B cell (primary cell): ENCODE results near the gene CPE. TPM values are rescaled to one million over a fixed set of nuclear protein-coding genes. Genes with fewer than 3 reads are reported as not detected.

Source experiments
- ATAC-seq: fragments of 200-7000 bp; cut with Tn5 transposase; one replicate; pipeline ENCODE4 v1.10.0; 2021; ENCODE audit warnings: low read depth, mild to moderate bottlenecking, moderate number of reproducible peaks, moderate library complexity
- CTCF ChIA-PET: fragments of 350-600 bp; sonication (Branson Sonifier 250); formaldehyde crosslinking; loops from one replicate; lab custom pipeline; 2021; ENCODE audit warnings: antibody characterized with exemption, inconsistent platforms; lab: Charles Lee
- POLR2A ChIA-PET: fragments of 350-600 bp; sonication (Branson Sonifier 250); formaldehyde crosslinking; loops from one replicate; lab custom pipeline; 2021; ENCODE audit warnings: antibody characterized with exemption; lab: Charles Lee
- DNase-seq: peaks from one replicate; pipeline ENCODE4 v3.0.0; 2013
- H2AFZ ChIP-seq: 2 replicates; pipeline ENCODE4 v1.6.1; 2012; ENCODE audit warnings: mild to moderate bottlenecking, low read depth, low read length; ENCODE audit not compliant: insufficient read depth, poor library complexity, severe bottlenecking
- H3K27ac ChIP-seq, 2 donors: 1 replicate in 1 of 2; 2 replicates in 1 of 2; pipeline ENCODE4 v1.5.1; 2012 to 2013; ENCODE audit warnings: low read length in 2 of 2, mild to moderate bottlenecking in 2 of 2, moderate library complexity in 1 of 2
- H3K27me3 ChIP-seq, 4 experiments: fragments of 200-600 bp in 1 of 4; sonication (generic) in 1 of 4; replicated peaks in 1 of 4; 1 replicate in 2 of 4; 2 replicates in 2 of 4; pipeline versions ENCODE4 v1.6.1 to v1.7.0; 2013 to 2016; ENCODE audit warnings: low read length in 3 of 4, mild to moderate bottlenecking in 2 of 4, mixed read lengths in 1 of 4, moderate library complexity in 1 of 4; ENCODE audit not compliant: insufficient read depth in 4 of 4, control insufficient read depth in 3 of 4; ENCODE audit errors: control extremely low read depth in 1 of 4
- H3K36me3 ChIP-seq, 2 experiments: replicated peaks in 1 of 2; 1 replicate in 1 of 2; 2 replicates in 1 of 2; pipeline versions ENCODE4 v1.6.1 to v1.7.1; 2013; ENCODE audit warnings: low read length in 1 of 2; ENCODE audit not compliant: insufficient read depth in 2 of 2, control insufficient read depth in 1 of 2; ENCODE audit errors: control extremely low read depth in 1 of 2, extremely low read depth in 1 of 2
- H3K4me1 ChIP-seq, 2 donors: fragments of 200-600 bp in 1 of 2; sonication (generic) in 1 of 2; 1 replicate in 1 of 2; 2 replicates in 1 of 2; pipeline versions ENCODE4 v1.5.1 to v1.6.1; 2013 to 2017; ENCODE audit warnings: low read length in 2 of 2; ENCODE audit not compliant: control insufficient read depth in 2 of 2, insufficient read depth in 2 of 2
- H3K4me2 ChIP-seq: replicated peaks from 2 replicates; pipeline ENCODE3; 2012; ENCODE audit warnings: mild to moderate bottlenecking, low read depth, low read length; ENCODE audit not compliant: poor library complexity, severe bottlenecking
- H3K4me3 ChIP-seq, 5 experiments: fragments of 200-600 bp in 1 of 5; sonication (generic) in 1 of 5; 1 replicate in 3 of 5; 2 replicates in 2 of 5; pipeline versions ENCODE4 v1.5.1 to v1.7.0; 2011 to 2016; ENCODE audit warnings: low read length in 4 of 5, mild to moderate bottlenecking in 4 of 5, low read depth in 2 of 5, control low read depth in 1 of 5, moderate library complexity in 1 of 5; ENCODE audit not compliant: insufficient read depth in 1 of 5; ENCODE audit errors: control extremely low read depth in 1 of 5, extremely low read depth in 1 of 5
- H3K79me2 ChIP-seq: fragments of 200-600 bp; sonication (generic); one replicate; pipeline ENCODE4 v1.6.0; 2016; ENCODE audit warnings: low read length; ENCODE audit not compliant: control insufficient read depth, insufficient read depth
- H3K9ac ChIP-seq: fragments of 200-600 bp; sonication (generic); 2 replicates; pipeline ENCODE4 v1.6.1; 2017; ENCODE audit warnings: mild to moderate bottlenecking, low read length, moderate library complexity
- H3K9me3 ChIP-seq, 3 donors: one replicate each; pipeline versions ENCODE4 v1.6.1 to v1.7.1; 2013; ENCODE audit warnings: low read length in 2 of 3; ENCODE audit not compliant: control insufficient read depth in 2 of 3, insufficient read depth in 1 of 3; ENCODE audit errors: control extremely low read depth in 1 of 3
- H4K20me1 ChIP-seq: 2 replicates; pipeline ENCODE4 v1.6.0; 2012; ENCODE audit warnings: mild to moderate bottlenecking, low read length; ENCODE audit not compliant: insufficient read depth, control insufficient read depth, poor library complexity, severe bottlenecking
- H3K27ac Mint-ChIP-seq: one replicate; pipeline ENCODE4 v1.8.0; 2021; ENCODE audit warnings: mixed read lengths
- H3K27me3 Mint-ChIP-seq: one replicate; pipeline ENCODE4 v1.8.0; 2021; ENCODE audit warnings: mixed read lengths
- H3K4me1 Mint-ChIP-seq: one replicate; pipeline ENCODE4 v1.8.0; 2021; ENCODE audit warnings: mixed read lengths
- H3K4me3 Mint-ChIP-seq: one replicate; pipeline ENCODE4 v1.8.0; 2021; ENCODE audit warnings: mixed read lengths
- H3K9me3 Mint-ChIP-seq: one replicate; pipeline ENCODE4 v1.8.0; 2022; ENCODE audit warnings: mixed read lengths; ENCODE audit not compliant: insufficient read depth
- CTCF ChIP-seq: fragments of 200-600 bp; IDR thresholded peaks from one replicate; pipeline ENCODE4 v1.8.0; 2022; ENCODE audit warnings: antibody characterized with exemption, mild to moderate bottlenecking
- EZH2 ChIP-seq: IDR thresholded peaks from 2 replicates; pipeline ENCODE4 v1.6.1; 2012; ENCODE audit warnings: borderline replicate concordance, low read depth, mild to moderate bottlenecking, moderate library complexity, low read length; ENCODE audit not compliant: insufficient read depth, poor library complexity, severe bottlenecking
- WGBS: methylation state at CpG from one replicate; pipeline ENCODE4 v1.1.5; 2013; ENCODE audit warnings: missing lambda C conversion rate; ENCODE audit not compliant: insufficient coverage; 5-methylcytosine and 5-hydroxymethylcytosine counted together
- intact Hi-C: fragments of 100-400 bp; cut with micrococcal nuclease; formaldehyde crosslinking; loops from one replicate; pipeline ENCODE4 v1.10.0; 2022
- polyA plus RNA-seq: library from polyadenylated mRNA; depleted of rRNA; stranded (reverse); fragments of >200 nt; gene quantifications from 2 replicates; pipeline ENCODE4 v1.2.3, GENCODE V29; 2012
- total RNA-seq, 2 donors: library from RNA; stranded (reverse); fragments of 120-200 nt in 1 of 2; gene quantifications; 1 replicate in 1 of 2; 2 replicates in 1 of 2; pipeline versions ENCODE4 v1.2.3 to v1.2.4, GENCODE V29; 2013 to 2022

Gene CPE
- total and polyA plus RNA-seq, 2 donors (not counting 1 experiment from before 2014, with no cell fraction given) = not detected

GRCh38 chr4:165439344-165439743, 60.5 kb downstream of the CPE start:
- H3K27ac ChIP-seq = no peak overlapping the region
- peaks cover 0 to 12% (median 1%) of the 10 kb centered on the region in 4 experiments for H3K27me3 ChIP-seq
- TF ChIP-seq EZH2 = no peak
- no peak for TF ChIP-seq CTCF
- ChIA-PET POLR2A (no interaction called here), CTCF (no interaction called here)
- H4K20me1 ChIP-seq = no peaks in the 10 kb centered on the region
- no peak overlapping the region for H2AFZ ChIP-seq
- H3K4me2 ChIP-seq = no peak overlapping the region
- Mint-ChIP-seq H3K27me3 (peaks cover 5% of the 10 kb centered on the region), H3K4me3 (no peak overlapping the region), H3K27ac (no peak overlapping the region), H3K9me3 (no peaks in the 10 kb centered on the region), H3K4me1 (no peaks in the 10 kb centered on the region)
- no CpG with 5 or more reads among the region's 2 CpGs for WGBS
- no peak for DNase-seq
- no peaks in the 10 kb centered on the region for H3K79me2 ChIP-seq
- no peaks in the 10 kb centered on the region for H3K36me3 ChIP-seq
- no peaks in the 10 kb centered on the region for H3K4me1 ChIP-seq
- no peak overlapping the region for H3K4me3 ChIP-seq
- intact Hi-C loops = no loop called here
- no peak overlapping the region for H3K9ac ChIP-seq
- H3K9me3 ChIP-seq = no peaks in the 10 kb centered on the region
- no peak for ATAC-seq

GRCh38 chr4:165439981-165440380, 61.2 kb downstream of the CPE start:
- Histone ChIP-seq H3K4me3 (no peak overlapping the region), H3K4me1 (no peaks in the 10 kb centered on the region), H3K9ac (no peak overlapping the region), H3K4me2 (no peak overlapping the region), H3K79me2 (no peaks in the 10 kb centered on the region), H3K27ac (no peak overlapping the region), H2AFZ (no peak overlapping the region), H4K20me1 (no peaks in the 10 kb centered on the region), H3K9me3 (no peaks in the 10 kb centered on the region), H3K27me3 (peaks cover 0 to 12% (median 1%) of the 10 kb centered on the region in 4 experiments), H3K36me3 (no peaks in the 10 kb centered on the region)
- ChIA-PET CTCF (no interaction called here), POLR2A (no interaction called here)
- Mint-ChIP-seq H3K4me3 (no peak overlapping the region), H3K27me3 (peaks cover 8% of the 10 kb centered on the region), H3K9me3 (no peaks in the 10 kb centered on the region), H3K4me1 (no peaks in the 10 kb centered on the region), H3K27ac (no peak overlapping the region)
- no peak for TF ChIP-seq CTCF
- TF ChIP-seq EZH2 = no peak
- intact Hi-C loops = no loop called here
- DNase-seq = no peak
- WGBS = no CpG with 5 or more reads among the region's 1 CpG
- no peak for ATAC-seq
